ENCODE data around the gene CES5A.
"Not testable (repeated sequence)": the region's sequence is repeated elsewhere in the genome, so short reads cannot be mapped to it uniquely, and the experiment has no call there.

Gene CES5A

GRCh38 chr16:55830658-55831294 is 44.4 kb downstream of the CES5A start:
- no peak for DNase-seq (ENCODE audit: low read depth in 4 of 4, low spot score in 1 of 4)

DNA sequence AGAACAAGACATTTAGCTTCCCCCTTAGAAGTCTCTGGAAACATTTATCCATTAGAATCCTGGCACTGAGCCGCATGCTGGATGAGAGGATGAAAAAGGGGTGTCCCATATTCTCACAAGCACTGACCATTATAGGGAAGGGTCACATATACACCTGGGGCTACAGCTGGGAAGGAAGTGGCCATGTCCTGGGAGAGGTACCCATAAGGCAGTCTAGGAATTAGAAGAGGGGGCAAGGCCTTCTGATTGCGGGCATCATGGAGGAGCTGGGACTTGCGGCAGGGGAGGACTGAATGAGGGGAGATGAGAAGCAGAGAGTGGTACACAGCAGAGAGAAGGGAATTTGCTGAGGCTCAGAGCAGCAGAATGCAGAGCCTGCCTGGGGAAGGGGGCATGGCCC is 45.9 kb downstream of the CES5A start:
- not testable (repeated sequence) for DNase-seq (ENCODE audit: low read depth in 4 of 4, low spot score in 1 of 4)

GRCh38 chr16:55828680-55829079 is 46.5 kb downstream of the CES5A start:
- DNase-seq (ENCODE audit: low read depth in 4 of 4, low spot score in 1 of 4): no peak

GRCh38 chr16:55825115-55825728 is 50.0 kb downstream of the CES5A start:
- no peak for DNase-seq (ENCODE audit: low read depth in 4 of 4, low spot score in 1 of 4)

GRCh38 chr16:55824473-55825000 is 50.6 kb downstream of the CES5A start:
- DNase-seq (ENCODE audit: low read depth in 4 of 4, low spot score in 1 of 4): no peak

DNA sequence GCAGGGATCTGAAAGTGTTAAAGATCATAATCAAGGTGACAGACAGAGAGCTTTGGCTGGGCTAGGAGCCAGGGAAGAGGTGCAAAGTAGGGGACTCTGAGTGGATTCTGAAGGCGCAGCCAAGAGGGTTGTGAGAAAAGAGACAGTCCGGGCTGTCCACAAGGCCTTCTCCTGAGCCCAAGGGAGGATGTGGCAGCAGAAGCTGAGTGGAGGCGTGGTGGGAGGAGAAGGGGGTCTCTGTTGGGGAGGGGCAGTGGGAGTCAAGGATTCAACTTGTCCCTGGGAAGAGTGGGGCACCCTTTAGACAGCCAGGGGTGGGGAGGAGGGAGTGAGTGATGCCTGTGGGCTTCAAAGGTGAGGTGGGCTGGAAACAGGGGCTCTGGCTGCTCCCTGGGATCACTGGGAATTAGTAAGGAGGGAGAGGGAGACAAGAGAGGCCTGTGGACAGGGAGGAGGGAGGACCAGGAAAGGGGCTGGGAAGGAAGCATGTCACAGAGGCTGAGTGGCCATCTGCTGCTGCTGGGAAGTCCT is 52.8 kb downstream of the CES5A start:
- DNase-seq (ENCODE audit: low read depth in 4 of 4, low spot score in 1 of 4): no peak

- no peak for DNase-seq (ENCODE audit: low read depth in 4 of 4, low spot score in 1 of 4)
Observed at GRCh38 chr16:55821210-55821609, 54.0 kb downstream of the CES5A start.

DNA sequence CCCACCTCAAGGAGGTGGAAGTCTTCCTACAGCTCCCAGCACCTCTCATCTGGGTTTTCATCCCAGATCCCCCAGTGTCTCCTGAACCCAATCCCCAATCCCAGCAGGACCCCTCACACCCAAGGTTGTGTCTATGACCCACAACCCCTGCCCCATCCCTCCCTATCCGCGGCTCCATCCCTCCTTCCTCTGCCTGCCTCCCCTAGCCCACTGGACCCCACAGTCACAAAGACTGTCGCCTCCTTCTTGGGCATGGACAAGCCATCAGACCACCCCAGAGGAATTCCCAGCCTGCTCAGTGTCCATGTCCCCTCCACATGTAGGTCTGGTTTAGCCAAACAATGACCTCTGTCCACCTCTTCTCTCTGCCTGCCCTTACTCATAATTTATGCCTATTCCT is 54.6 kb downstream of the CES5A start:
- DNase-seq (ENCODE audit: low read depth in 4 of 4, low spot score in 1 of 4): no peak

DNA sequence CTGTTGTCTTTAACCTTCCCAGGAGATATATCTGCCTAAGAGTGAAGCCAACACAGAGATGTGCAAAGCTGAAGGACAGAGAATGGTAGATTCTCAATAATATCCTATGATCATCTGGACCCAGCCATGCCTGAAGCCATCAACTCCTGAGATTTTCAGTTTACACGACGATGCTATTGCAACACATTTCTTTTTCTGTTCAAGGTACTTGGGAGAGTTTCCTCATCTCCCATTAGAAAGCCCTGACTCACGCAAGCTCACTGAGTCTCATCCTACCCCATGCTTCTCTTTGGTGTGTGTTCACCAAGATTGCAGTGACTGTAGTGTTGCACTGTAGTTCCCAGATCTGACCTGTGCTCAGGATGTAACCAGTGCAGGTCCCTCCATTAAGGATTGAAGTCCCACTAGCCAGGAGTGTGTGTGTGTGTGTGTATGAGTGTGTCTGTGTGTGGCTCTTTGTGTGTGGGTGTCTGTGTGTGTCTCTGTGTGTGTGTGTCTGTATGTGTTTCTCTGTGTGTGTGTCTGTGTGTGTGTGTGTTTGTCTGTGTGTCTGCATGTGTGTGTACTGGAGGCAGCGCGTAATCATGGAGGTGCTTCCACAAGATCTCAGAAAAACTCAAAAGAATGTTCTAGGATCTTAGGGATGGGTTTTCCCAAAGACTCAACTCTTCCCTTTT is 57.8 kb downstream of the CES5A start:
- DNase-seq (ENCODE audit: low read depth in 4 of 4, low spot score in 1 of 4): no peak

- DNase-seq (ENCODE audit: low read depth in 4 of 4, low spot score in 1 of 4): not testable (repeated sequence)
Observed at GRCh38 chr16:55816222-55816621, 59.0 kb downstream of the CES5A start.

DNA sequence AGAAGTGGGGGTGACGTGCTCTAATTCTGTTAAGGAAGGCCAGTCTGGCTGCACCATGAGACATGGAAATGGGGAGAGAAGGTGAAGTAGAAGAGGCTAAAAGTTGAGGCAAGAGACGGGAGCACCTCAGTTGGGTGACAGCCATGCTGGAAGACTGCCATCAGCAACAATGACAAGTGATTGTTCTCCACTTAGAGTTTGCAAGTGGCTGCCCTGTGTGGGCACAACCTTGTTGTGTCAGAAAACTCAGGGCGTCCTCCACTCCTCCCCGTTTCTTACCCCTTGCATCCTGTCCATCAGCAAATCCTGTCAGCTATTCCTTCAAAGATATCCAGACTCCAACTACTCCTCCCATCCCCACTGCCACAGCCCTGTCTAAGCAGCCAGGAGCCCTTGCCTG is 59.9 kb downstream of the CES5A start:
- no peak for DNase-seq (ENCODE audit: low read depth in 4 of 4, low spot score in 1 of 4)

- DNase-seq (ENCODE audit: low read depth in 4 of 4, low spot score in 1 of 4): not testable (repeated sequence)
Observed at GRCh38 chr16:55814174-55814573, 61.0 kb downstream of the CES5A start.

- not testable (repeated sequence) for DNase-seq (ENCODE audit: low read depth in 4 of 4, low spot score in 1 of 4)
Observed at GRCh38 chr16:55813730-55814129, 61.4 kb downstream of the CES5A start.

- DNase-seq (ENCODE audit: low read depth in 4 of 4, low spot score in 1 of 4): no peak
Observed at GRCh38 chr16:55812951-55813350, 62.2 kb downstream of the CES5A start.

DNA sequence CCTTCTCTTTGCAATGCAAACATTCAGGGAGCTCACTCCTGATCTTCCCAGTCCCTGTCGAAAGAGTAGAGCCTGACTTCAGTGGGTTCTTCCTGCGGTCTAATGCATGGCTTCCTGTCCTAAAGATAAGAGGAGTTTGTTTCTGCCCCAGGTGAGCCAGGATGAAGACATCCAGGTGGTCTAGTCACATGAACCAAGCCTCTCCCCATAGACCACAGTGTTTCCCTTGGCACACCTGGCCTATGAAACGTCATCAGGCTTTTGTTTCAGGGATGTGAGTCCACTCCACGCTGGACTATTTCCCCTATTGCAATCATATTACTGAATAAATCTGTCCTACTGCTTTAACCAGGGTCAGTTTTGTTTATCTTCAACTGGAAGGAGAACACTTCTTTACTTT is 63.4 kb downstream of the CES5A start:
- no peak for DNase-seq (ENCODE audit: low read depth in 4 of 4, low spot score in 1 of 4)

DNA sequence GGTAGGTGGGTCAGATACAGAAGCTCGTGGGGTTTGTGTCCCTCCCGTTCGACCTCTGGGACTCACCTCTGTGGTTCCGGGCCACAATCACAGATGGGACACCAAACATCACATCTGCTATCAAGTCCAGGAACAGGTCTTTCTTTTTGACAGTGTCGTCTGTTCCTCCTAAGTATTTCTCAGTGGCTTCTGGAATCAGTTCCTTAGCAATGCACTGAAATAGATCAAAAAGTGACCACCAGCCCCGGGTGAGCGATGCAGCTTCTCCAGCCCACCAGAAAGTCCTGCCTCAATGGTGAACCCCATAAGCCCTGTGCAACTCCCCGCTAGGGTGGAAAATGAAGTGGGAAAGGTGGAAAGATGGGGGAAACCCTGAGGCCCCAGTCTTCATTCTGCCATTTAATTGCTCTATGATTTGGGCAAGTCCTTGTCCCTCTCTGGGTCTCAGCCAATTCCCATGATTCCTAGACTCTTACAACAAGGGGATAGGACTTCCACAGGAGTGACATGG is 64.7 kb downstream of the CES5A start:
- DNase-seq (ENCODE audit: low read depth in 4 of 4, low spot score in 1 of 4): no peak

- no peak for DNase-seq (ENCODE audit: low read depth in 4 of 4, low spot score in 1 of 4)
Observed at GRCh38 chr16:55809851-55810250, 65.3 kb downstream of the CES5A start.

DNA sequence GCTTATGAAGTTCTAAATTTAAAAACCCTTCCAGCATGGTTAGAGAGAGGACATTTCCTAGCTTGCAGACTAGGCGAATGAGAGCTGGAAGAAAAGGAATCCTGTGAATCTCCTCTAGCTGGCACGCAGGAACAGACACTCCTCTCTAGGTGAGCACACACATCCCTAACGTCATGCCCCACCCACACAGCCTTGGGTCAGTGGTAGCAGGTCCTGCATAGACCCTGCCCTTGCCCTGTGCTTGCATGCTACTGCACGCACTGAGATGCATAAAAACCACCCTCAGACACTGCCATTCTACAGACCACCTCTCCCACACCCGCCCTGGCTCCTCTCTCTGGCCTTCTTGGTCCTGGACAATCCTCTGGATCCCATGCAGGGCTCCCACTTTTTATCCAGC is 65.8 kb downstream of the CES5A start:
- no peak for DNase-seq (ENCODE audit: low read depth in 4 of 4, low spot score in 1 of 4)

- not testable (repeated sequence) for DNase-seq (ENCODE audit: low read depth in 4 of 4, low spot score in 1 of 4)
Observed at GRCh38 chr16:55808286-55808685, 66.9 kb downstream of the CES5A start.

- not testable (repeated sequence) for DNase-seq (ENCODE audit: low read depth in 4 of 4, low spot score in 1 of 4)
Observed at GRCh38 chr16:55805104-55805503, 70.1 kb downstream of the CES5A start.

DNA sequence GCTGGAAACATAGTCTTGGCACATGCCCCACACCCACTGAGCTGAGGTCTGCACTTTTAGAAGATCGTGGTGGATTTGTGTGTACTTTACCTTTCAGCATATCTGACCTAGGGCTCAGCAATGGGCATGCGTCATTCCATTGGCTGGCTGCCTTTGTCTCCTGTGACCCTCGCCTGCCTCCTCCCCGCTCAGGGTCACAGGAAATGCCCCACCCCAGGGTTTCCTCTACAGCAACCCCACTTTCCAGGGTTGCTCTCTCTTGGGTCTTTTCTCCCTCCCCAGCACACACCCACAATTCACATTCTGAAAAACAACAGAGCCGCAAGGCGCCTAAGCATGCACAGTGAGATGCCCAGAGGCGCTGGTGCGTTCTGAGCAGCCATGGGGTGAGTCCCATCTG is 71.5 kb downstream of the CES5A start:
- DNase-seq (ENCODE audit: low read depth in 4 of 4, low spot score in 1 of 4): not testable (repeated sequence)

Measured in stimulated activated CD4-positive, alpha-beta T cell treated with anti-CD3 and anti-CD28 coated beads, Interleukin-1b, Interleukin-23, amount 100 ng/mL, for 24 hours (primary cell).